Vagina (tissue), 2 donors: ENCODE measurements around the gene MCM5.

ENCODE experiments used
- POLR2A ChIP-seq, 2 donors: fragments of 450-650 bp; IDR thresholded peaks; one replicate each; pipeline ENCODE4 v1.6.1; 2017; ENCODE audit warnings: antibody characterized with exemption in 2 of 2, mild to moderate bottlenecking in 2 of 2, moderate library complexity in 2 of 2
- POLR2AphosphoS5 ChIP-seq, 2 donors: sonication (generic); formaldehyde crosslinking; IDR thresholded peaks; one replicate each; pipeline ENCODE4 v1.9.0; 2017; ENCODE audit warnings: antibody characterized with exemption in 2 of 2, mild to moderate bottlenecking in 2 of 2, low read depth in 1 of 2; ENCODE audit not compliant: insufficient read depth in 1 of 2
- TF ChIP-seq, protein P1 (sequence below), 3 experiments: fragments of 450-650 bp in 2 of 3; fragments of 200-600 bp in 1 of 3; sonication (generic) in 1 of 3; IDR thresholded peaks; one replicate each; pipeline ENCODE4 v1.5.1; 2017 to 2019; ENCODE audit warnings: antibody characterized with exemption in 3 of 3, mild to moderate bottlenecking in 2 of 3, moderate library complexity in 2 of 3

DNA sequence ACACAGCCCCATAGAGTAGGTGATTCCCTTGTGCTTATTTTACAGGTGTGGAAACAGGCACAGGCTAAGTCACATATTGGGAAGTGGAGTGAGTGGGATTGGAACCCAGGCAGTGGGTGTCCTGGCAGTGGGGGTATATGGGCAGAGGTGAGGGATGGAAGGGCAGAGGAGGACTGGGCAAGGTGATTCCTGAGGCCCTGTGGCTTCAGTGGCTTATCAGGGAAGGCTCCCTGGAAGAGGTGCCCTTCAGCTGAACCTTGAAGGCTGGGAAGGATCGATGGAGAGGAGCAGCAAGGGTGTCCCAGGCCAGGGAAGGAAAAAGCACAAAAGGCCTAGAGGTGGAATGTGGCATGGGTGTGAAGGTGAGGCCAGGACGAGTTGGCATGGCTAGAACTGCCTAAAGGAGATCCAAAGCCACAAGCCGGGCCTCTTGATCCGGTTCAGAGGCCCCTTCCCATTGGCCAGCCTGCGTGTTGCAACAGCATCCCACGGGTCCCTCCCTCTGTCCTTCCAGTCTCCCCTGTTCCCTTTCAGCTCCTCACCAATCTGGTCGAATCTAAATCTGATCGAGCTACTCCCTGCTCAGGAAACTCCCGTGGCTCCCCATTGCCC lies 41.7 kb downstream of the MCM5 start:
- TF ChIP-seq POLR2A (IDR thresholded peaks at IDR 0.05) (no peak), POLR2AphosphoS5 (IDR thresholded peaks at IDR 0.05; ENCODE audit: insufficient read depth in 1 of 2, low read depth in 1 of 2) (no peak)
- TF ChIP-seq, protein P1, sequence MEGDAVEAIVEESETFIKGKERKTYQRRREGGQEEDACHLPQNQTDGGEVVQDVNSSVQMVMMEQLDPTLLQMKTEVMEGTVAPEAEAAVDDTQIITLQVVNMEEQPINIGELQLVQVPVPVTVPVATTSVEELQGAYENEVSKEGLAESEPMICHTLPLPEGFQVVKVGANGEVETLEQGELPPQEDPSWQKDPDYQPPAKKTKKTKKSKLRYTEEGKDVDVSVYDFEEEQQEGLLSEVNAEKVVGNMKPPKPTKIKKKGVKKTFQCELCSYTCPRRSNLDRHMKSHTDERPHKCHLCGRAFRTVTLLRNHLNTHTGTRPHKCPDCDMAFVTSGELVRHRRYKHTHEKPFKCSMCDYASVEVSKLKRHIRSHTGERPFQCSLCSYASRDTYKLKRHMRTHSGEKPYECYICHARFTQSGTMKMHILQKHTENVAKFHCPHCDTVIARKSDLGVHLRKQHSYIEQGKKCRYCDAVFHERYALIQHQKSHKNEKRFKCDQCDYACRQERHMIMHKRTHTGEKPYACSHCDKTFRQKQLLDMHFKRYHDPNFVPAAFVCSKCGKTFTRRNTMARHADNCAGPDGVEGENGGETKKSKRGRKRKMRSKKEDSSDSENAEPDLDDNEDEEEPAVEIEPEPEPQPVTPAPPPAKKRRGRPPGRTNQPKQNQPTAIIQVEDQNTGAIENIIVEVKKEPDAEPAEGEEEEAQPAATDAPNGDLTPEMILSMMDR (IDR thresholded peaks at IDR 0.05), result no peak
